Superior temporal gyrus (tissue), 1 donor: ENCODE data around the gene CXCL9.
"Not testable (repeated sequence)": the region's sequence is repeated elsewhere in the genome, so short reads cannot be mapped to it uniquely, and the experiment has no call there.

Experiments used
- DNase-seq: peaks from one replicate; pipeline ENCODE4 v3.0.0-alpha.2; 2016; ENCODE audit errors: extremely low spot score

CXCL9 gene

GRCh38 chr4:76007089-76007862, at the start of gene CXCL9:
Gene CXCL9, minus strand, starts transcription at chr4:76007509. Its CDS starts 60 bp downstream, at chr4:76007449.
- no peak for DNase-seq

DNA sequence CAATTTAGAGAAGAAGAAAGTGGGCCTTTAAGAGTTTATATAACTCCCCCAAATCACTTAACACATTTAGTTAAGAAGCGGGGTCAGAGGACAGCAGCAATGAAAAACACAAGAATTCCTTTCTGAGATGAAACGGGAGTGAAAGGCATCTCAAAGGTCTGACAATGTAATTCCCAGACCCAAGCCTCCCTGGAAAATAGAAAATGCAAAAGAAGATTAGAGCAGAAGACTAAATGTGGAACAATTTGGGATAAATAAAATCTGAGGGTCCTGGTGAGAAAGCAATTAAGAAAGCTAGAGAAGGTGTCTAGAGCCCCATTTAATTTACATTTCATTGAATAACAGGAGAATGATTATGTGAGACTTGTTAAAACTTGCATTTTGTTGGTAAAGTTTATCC, 48.1 kb upstream of the CXCL9 start:
- DNase-seq = no peak

DNA sequence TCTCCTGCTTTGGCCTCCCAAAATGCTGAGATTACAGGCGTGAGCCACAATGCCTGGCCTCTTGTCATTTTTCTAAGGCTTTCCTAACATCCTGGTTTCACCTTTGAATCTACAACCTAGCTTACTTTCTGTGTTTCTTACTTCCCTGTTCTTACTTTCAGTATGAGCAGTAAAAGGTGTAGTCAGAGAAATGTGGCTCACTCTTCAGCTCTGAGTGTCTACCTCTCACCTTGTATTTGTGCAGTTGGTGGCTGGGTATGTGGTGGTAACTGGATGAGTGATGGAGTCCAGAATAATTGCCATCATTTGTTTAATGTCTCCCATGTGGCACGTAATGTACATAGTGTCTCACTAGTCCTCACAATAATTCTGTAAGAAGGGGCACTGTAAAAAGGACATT, 47.7 kb upstream of the CXCL9 start:
- DNase-seq = no peak

- no peak for DNase-seq
Measured at GRCh38 chr4:76053730-76054129, 46.4 kb upstream of the CXCL9 start.

DNA sequence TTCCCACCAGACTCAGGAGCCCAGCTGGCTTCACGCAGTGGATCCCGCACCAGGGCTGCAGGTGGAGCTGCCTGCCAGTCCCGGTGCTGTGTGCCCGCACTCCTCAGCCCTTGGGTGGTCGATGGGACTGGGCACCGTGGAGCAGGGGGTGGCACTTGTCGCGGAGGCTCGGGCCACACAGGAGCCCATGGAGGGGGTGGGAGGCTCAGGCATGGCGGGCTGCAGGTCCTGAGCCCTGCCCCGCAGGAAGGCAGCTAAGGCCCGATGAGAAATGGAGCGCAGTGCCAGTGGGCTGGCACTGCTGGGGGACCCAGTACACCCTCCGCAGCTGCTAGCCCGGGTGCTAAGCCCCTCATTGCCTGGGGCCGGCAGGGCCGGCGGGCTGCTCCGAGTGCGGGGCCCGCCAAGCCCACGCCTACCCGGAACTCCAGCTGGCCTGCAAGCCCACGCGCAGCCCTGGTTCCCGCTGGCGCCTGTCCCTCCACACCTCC, 43.3 kb upstream of the CXCL9 start:
- DNase-seq = not testable (repeated sequence)

GRCh38 chr4:76049860-76050416, 42.6 kb upstream of the CXCL9 start:
- DNase-seq = not testable (repeated sequence)

GRCh38 chr4:76044686-76045085, 37.4 kb upstream of the CXCL9 start:
- not testable (repeated sequence) for DNase-seq

DNA sequence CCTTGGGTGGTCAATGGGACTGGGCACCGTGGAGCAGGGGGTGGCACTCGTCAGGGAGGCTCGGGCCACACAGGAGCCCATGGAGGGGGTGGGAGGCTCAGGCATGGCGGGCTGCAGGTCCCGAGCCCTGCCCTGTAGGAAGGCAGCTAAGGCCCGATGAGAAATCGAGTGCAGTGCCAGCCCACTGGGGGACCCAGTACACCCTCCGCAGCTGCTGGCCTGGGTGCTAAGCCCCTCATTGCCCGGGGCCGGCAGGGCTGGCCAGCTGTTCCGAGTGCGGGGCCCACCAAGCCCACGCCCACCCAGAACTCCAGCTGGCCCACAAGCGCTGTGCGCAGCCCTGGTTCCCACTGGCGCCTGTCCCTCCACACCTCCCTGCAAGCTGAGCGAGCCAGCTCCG, 36.0 kb upstream of the CXCL9 start:
- not testable (repeated sequence) for DNase-seq

- not testable (repeated sequence) for DNase-seq
Measured at GRCh38 chr4:76042241-76042998, 35.1 kb upstream of the CXCL9 start.

GRCh38 chr4:76036855-76037254, 29.5 kb upstream of the CXCL9 start:
- DNase-seq = no peak

DNA sequence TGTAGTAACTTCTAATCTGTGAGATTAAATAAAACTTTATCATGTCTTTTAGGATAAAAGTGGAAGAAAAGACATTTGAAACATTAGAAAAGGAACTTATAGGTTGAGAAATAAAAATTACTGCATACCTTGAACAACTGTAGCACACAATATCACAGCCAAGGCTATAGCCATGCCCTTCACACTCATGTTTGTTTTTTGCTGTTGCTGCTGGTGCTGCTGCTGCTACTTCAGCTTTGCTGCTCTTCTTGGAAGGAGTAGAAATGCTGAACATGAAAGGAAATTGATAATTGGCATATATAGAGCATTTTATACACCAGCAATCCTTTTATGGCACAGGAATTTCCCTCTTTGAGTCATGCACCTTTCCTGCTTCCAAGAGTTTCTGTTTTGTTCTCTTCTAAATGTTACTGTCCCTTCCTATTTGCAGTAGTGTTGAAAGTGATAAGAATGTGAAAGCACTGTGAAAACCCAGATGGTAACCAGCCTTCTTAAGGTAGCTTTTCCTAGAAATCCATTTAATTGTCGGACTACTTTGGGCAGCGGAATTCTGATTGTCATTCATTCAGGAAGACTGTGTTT, 28.6 kb upstream of the CXCL9 start, which contains the start of gene CXCL11:
CXCL11 (minus strand) TSS at position 272 of the 582 bp plus-strand sequence; CDS start at position 189, 83 bp downstream.
- DNase-seq = no peak

- no peak for DNase-seq
Measured at GRCh38 chr4:76035141-76035540, 27.8 kb upstream of the CXCL9 start.

DNA sequence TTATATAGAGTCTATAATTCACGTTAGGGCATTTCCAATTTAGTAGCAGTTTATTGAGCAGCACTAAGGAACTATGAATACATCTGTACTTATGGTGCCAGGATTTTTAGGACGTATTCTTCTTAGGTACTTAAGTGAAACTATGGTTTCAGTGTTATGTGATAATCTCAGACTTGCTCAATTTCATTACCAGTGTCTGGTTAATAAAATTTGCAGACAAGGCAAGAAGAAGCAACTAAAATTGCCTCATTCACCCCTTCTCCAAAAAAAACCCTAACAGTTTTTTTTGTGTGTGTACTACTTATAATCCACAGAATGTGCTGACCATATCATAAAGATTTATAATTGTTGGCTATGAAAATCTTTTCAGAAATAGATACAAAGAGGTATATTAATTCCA, 22.0 kb upstream of the CXCL9 start:
- DNase-seq = no peak

- DNase-seq = no peak
Measured at GRCh38 chr4:76028350-76028765, 21.0 kb upstream of the CXCL9 start.

DNA sequence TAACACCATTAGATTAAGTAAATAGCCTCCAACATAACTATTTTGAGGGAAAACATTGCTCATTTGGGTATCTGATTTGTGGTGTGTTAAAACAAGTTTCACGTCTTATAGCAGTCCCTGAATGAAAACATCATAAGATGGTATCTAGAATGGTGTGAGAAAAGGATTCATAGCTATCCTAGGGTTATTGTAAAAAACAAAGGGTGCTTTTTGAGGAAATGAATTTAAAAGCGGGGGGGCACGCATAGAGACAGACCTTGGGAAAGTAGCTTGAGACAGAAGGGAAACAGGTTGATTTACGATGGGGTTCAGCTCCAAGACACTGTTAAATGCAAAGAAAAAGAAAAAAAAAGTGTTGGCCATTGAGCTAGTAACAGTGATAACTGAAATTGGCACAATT, 16.8 kb upstream of the CXCL9 start:
- no peak for DNase-seq

DNA sequence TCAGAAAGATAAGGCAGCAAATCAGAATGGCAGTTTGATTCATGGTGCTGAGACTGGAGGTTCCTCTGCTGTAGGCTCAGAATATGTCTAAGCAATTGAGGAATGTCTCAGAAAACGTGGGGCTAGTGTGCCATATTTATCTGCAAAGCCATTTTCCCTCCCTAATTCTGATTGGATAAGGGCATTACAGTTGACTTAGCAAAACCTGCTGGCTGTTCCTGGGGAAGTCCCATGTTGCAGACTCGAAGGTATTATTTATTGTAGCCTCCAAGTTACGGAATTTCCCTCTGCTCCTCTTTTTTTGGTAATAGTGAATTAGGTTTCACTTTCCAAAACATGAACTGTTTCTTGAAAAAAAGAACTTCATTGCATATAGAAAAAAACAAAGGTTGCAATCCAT, 16.1 kb upstream of the CXCL9 start, which contains the start of gene CXCL10:
CXCL10 (minus strand) TSS at position 109 of the 400 bp plus-strand sequence; CDS start at position 43, 66 bp downstream.
- no peak for DNase-seq

DNA sequence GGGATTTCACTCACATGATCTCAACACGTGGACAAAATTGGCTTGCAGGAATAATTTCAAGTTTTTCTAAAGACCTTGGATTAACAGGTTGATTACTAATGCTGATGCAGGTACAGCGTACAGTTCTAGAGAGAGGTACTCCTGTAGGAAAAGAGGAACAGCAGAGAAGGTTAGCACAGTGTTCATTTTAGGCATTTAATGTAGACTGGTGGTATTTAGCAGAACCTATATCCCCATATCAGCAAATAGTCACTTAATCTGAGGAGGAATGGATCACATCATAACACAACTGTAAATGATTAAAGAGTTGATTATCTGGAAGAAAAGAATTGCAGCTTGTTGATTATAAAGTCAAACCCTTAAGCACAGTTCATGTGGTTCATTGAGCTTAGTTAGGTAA, 15.4 kb upstream of the CXCL9 start:
- DNase-seq = no peak

- DNase-seq = no peak
Measured at GRCh38 chr4:76022031-76022430, 14.7 kb upstream of the CXCL9 start.

DNA sequence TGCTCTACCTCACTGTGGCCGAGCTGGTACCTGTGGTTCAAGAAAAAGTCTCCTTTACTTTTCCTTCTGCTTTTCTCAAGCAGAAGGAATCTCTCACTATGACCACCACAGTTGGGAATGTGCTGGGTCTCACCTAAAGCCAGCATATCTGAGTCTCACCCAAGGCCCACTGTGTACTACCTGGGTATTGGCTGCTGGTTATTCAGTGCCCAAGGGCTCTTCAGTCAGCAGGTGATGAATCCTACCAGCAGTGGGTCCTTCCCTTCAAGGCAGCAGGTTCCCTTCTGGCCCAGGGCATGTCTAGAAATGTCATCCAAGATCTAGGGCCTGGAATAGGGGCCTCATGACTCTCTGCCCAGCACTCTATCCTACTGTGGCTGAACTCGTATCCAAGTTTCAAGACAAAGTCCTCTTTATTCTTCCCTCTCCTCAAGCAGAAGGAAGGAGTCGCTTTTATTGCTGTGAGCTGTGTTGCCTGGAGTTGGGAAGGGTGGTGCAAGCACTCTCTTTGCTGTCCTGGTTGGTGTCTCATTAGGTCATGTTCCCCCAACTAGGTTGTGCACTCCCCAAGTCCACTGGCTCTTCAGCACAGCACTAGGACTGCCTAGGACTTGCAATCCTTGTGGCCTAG, 9.9 kb upstream of the CXCL9 start:
- DNase-seq = no peak

DNA sequence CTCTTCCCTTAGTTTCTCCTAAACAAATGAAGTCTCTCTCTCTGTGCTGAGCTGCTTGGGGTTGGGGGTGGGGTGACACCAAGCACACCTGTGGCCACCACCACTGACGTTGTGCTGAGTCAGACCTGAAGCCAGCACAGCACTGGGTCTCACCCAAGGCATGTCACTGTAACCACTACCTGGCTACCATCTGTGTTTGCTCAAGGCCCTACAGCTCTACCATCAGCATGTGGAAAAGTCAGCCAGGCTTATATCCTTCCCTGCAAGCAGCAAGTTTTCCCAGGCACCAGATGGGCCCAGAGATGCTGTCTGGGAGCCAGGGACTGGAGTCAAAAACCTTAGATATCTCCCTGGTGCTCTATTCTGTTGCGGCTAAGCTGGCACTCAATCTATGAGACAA, 9.1 kb upstream of the CXCL9 start:
- no peak for DNase-seq

- no peak for DNase-seq
Measured at GRCh38 chr4:76013540-76013939, 6.2 kb upstream of the CXCL9 start.
